Cardiac muscle cell (in vitro differentiated cells and primary cell): ENCODE results near the gene SIAH3. TPM values are rescaled to one million over a fixed set of nuclear protein-coding genes. Genes with fewer than 3 reads are reported as not detected.
A peak's percentile ranks its signal among the peaks of the same experiment; 100 is the strongest.

Experiments
- DNase-seq, 2 donors: peaks; one replicate each; pipeline versions ENCODE4 v3.0.0 to v3.0.0-alpha.2; 2010 to 2017; ENCODE audit warnings: low read depth in 1 of 2, low spot score in 1 of 2
- H3K27ac ChIP-seq: fragments of 200-600 bp; sonication (generic); 2 replicates; pipeline ENCODE4 v1.5.1; 2016
- H3K27me3 ChIP-seq: fragments of 200-600 bp; sonication (generic); 2 replicates; pipeline ENCODE4 v1.6.0; 2016; ENCODE audit warnings: control low read depth
- H3K36me3 ChIP-seq: fragments of 200-600 bp; sonication (generic); 2 replicates; pipeline ENCODE4 v1.5.1; 2016; ENCODE audit warnings: control low read depth
- H3K4me1 ChIP-seq: fragments of 200-600 bp; sonication (generic); 2 replicates; pipeline ENCODE4 v1.8.1; 2017; ENCODE audit warnings: low read depth, mild to moderate bottlenecking, mixed run types
- H3K4me3 ChIP-seq: fragments of 200-600 bp; sonication (generic); 2 replicates; pipeline ENCODE4 v1.5.1; 2016; ENCODE audit warnings: mild to moderate bottlenecking
- H3K9me3 ChIP-seq: fragments of 200-600 bp; sonication (generic); 2 replicates; pipeline ENCODE4 v1.5.1; 2017; ENCODE audit warnings: low read depth, mild to moderate bottlenecking, control low read depth
- polyA plus RNA-seq: library from polyadenylated mRNA; unstranded; fragments of >200 nt; fragmentation: Nextera tagmentation; extraction: Ambion mirVana; gene quantifications from 2 replicates; pipeline ENCODE4 v1.2.1, GENCODE V29; 2016
- total RNA-seq: library from RNA; depleted of rRNA; stranded (reverse); fragments of >200 nt; gene quantifications from 2 replicates; pipeline ENCODE4 v1.2.3, GENCODE V29; 2016
- TF ChIP-seq, protein P1 (sequence below): IDR thresholded peaks from 2 replicates; pipeline ENCODE4 v1.5.1; 2012; ENCODE audit warnings: low read depth, mild to moderate bottlenecking, low read length

The SIAH3 gene
- total and polyA plus RNA-seq, 2 experiments from 2014 or later = 1.3 to 3.9 TPM

DNA sequence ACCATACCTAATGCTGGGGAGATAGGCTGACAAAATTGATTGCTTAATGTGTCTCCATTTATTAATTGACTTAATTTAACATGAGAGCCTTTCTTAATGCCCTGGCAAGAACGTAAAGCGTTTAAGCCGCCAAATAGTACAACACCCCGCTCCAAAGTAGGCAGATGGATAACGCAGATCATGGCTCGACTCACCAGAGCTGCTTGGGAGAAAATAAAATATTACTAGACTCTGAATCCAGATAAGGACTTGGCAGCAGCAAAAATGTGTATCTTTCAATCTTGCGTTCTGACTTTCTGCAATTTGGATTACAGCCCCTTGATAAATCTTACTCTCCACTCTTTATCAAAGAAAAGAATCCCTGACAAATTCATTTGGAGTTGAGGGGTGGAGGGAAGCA lies 403 bp upstream of the SIAH3 start:
- TF ChIP-seq, protein P1, sequence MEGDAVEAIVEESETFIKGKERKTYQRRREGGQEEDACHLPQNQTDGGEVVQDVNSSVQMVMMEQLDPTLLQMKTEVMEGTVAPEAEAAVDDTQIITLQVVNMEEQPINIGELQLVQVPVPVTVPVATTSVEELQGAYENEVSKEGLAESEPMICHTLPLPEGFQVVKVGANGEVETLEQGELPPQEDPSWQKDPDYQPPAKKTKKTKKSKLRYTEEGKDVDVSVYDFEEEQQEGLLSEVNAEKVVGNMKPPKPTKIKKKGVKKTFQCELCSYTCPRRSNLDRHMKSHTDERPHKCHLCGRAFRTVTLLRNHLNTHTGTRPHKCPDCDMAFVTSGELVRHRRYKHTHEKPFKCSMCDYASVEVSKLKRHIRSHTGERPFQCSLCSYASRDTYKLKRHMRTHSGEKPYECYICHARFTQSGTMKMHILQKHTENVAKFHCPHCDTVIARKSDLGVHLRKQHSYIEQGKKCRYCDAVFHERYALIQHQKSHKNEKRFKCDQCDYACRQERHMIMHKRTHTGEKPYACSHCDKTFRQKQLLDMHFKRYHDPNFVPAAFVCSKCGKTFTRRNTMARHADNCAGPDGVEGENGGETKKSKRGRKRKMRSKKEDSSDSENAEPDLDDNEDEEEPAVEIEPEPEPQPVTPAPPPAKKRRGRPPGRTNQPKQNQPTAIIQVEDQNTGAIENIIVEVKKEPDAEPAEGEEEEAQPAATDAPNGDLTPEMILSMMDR = no peak
- peaks cover 9% of the 10 kb centered on the region for H3K27me3 ChIP-seq
- DNase-seq = no peak
- peak overlapping the region; percentile 44 for H3K4me3 ChIP-seq
- H3K9me3 ChIP-seq = no peaks in the 10 kb centered on the region
- H3K4me1 ChIP-seq = peaks cover 21% of the 10 kb centered on the region
- no peaks in the 10 kb centered on the region for H3K36me3 ChIP-seq
- H3K27ac ChIP-seq = no peak overlapping the region

DNA sequence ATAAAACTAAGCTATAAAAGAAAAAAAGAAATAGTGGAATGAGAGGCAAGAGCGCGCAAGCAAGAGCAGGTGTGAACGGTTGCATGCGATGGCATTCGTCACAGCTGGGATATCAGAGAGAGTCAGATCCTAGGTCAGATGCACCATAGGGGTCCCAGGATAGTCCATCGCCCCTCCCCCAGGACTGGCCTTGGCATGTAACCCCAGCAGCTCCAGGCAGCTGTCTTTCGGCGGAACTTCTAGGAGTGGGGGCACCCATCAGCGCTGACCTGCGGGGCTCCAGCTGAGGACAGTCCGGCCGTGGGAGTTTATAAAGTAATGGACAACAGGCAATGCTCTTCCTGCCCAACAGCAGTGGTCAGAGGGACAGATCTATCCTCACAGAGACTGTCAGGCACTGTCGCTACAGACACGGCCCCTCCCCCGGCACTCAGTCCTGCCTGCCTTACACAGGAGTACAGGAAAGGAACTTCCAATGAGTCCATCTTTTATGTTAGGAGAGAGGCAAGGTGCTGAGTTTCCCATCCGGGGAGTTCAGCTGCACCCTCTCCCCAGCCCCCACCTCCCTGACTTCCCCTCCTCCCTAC lies 1.4 kb downstream of the SIAH3 start:
- H3K27ac ChIP-seq = no peak overlapping the region
- H3K27me3 ChIP-seq = peaks cover 9% of the 10 kb centered on the region
- peaks cover 21% of the 10 kb centered on the region for H3K4me1 ChIP-seq
- no peaks in the 10 kb centered on the region for H3K36me3 ChIP-seq
- peak in 1 of 2 donors; percentile 9 for DNase-seq
- peak overlapping the region; percentile 44 for H3K4me3 ChIP-seq
- TF ChIP-seq, protein P1 = no peak
- no peaks in the 10 kb centered on the region for H3K9me3 ChIP-seq

DNA sequence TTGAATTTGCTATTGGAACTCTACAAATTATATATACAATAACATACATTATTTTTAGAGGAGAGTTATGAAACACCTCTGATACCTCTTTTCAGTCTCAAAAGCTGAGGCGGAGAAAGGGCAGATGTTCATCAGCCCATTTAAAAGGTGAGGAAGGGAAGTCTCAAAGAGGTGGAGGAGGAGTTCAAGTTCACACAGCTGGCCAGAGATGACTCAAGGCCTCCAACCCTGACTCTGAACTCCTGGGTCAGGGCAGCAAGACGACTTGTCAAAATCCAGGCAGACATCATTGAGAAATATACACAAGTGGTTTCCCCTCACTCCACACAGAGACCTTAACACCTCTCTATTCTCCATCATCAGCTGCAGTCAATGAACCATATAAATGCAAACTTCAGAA lies 2.1 kb downstream of the SIAH3 start:
- Histone ChIP-seq H3K4me1 (peaks cover 21% of the 10 kb centered on the region), H3K36me3 (no peaks in the 10 kb centered on the region), H3K9me3 (no peaks in the 10 kb centered on the region), H3K4me3 (no peak overlapping the region), H3K27me3 (peaks cover 9% of the 10 kb centered on the region), H3K27ac (no peak overlapping the region)
- no peak for DNase-seq
- TF ChIP-seq, protein P1 = no peak

DNA sequence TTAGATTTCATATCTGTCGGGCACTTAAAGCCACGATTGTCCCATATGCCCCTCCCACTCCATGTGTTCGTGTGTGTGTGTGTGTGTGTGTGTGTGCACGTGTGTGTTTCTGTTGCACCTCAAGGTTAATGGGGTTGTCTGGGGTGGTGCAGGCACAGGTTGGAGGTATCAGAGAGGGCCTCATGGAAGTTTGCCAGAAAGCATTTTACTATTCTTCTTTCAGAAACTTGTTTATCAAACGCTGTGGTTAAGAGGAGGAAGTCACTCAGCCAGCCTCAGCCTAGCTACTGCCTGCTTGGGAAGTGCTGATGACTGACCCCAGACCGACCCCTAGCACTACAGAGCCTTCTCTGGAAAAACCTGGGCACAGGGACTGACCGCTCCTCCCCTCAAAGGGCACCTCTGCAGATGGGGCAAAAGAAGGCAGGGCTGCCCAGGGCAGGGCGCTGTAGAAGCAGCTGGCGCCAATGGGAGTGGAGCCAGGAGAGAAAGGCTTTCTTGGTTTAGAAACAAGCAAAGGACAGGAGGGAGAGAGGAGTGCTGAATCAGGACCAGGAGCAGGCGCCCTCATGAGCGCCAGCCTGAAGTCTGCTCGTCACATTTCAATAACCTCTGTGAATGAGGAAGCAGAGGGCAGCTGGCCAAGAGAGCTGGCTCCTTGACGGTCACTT lies 3.9 kb downstream of the SIAH3 start:
- Histone ChIP-seq H3K27ac (peak overlapping the region; percentile 40), H3K27me3 (peaks cover 7% of the 10 kb centered on the region), H3K4me3 (no peak overlapping the region), H3K36me3 (no peaks in the 10 kb centered on the region), H3K9me3 (no peaks in the 10 kb centered on the region), H3K4me1 (peaks cover 21% of the 10 kb centered on the region)
- DNase-seq = peak; percentile 40 to 60
- TF ChIP-seq, protein P1 = no peak

DNA sequence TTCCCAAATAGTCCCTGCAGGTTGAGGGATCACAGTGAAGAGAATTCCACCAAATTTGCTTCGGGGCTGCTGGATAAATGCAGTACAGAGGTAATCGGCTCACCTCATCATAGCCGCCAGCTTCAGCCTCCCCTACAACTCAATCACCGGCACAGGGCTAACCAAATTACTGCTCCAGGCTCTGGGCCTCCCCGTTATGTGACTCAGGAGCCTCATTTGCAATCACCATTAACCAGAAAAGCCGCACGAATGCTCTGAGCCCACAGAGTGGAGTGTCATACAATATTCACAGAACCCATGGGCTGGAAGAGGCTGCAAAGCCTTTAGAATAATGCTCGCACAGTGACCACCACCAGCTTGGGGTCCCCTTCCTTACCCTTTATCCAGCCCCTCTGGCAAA lies 4.9 kb downstream of the SIAH3 start:
- H3K27ac ChIP-seq = no peak overlapping the region

More for the DNA sequence above, 4.9 kb downstream of the SIAH3 start:
- H3K36me3 ChIP-seq = no peaks in the 10 kb centered on the region
- TF ChIP-seq, protein P1 = no peak
- no peaks in the 10 kb centered on the region for H3K9me3 ChIP-seq
- peaks cover 21% of the 10 kb centered on the region for H3K4me1 ChIP-seq
- H3K4me3 ChIP-seq = no peak overlapping the region
- no peak for DNase-seq
- peaks cover under 1% of the 10 kb centered on the region for H3K27me3 ChIP-seq
